Hair follicle dermal papilla cell (primary cell): ENCODE results near the gene TAL2. TPM values are rescaled to one million over a fixed set of nuclear protein-coding genes. Genes with fewer than 3 reads are reported as not detected.

ENCODE experiments used
- total RNA-seq: library from RNA; depleted of rRNA; stranded (reverse); fragments of >200 nt; gene quantifications from 2 replicates; pipeline ENCODE4 v1.2.3, GENCODE V29; 2012

TAL2 gene
- not detected in 2 replicates for total RNA-seq

DNA sequence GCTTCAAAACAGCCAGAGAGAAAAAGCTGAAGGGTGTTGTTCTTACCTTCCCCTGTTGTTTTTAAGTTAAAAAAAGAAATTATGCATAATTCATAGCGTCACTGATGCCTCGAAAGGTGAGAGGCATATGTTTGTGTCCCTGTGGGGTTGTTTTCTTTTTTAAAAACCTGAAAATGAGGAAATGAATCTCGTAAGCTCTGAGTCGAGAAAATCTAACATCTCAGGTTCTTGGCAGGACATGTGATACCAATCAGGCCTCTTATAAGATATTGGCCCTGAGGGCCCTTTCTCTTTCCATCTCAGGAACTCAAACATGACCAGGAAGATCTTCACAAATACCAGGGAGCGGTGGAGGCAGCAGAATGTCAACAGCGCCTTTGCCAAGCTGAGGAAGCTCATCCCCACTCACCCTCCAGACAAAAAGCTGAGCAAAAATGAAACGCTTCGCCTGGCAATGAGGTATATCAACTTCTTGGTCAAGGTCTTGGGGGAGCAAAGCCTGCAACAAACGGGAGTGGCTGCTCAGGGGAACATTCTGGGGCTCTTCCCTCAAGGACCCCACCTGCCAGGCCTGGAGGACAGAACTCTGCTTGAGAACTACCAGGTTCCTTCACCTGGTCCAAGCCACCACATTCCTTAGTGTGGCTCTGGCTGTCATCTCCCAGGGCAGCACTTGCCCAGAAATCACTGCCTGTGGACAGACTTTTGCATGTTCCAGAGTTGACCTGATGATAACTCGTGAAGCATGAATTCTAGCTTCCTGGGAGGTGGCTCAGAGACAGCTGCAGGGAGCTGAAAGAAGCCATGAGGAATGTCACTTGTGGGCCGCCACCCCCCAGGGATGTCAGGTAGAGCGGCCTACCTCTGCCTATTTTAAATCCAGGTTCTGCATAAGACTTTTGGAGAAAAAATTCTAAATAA, at the start of gene TAL2:
Gene TAL2, plus strand, starts transcription at position 274 of the 921 bp plus-strand sequence. Its CDS starts 40 bp downstream, at position 314.

DNA sequence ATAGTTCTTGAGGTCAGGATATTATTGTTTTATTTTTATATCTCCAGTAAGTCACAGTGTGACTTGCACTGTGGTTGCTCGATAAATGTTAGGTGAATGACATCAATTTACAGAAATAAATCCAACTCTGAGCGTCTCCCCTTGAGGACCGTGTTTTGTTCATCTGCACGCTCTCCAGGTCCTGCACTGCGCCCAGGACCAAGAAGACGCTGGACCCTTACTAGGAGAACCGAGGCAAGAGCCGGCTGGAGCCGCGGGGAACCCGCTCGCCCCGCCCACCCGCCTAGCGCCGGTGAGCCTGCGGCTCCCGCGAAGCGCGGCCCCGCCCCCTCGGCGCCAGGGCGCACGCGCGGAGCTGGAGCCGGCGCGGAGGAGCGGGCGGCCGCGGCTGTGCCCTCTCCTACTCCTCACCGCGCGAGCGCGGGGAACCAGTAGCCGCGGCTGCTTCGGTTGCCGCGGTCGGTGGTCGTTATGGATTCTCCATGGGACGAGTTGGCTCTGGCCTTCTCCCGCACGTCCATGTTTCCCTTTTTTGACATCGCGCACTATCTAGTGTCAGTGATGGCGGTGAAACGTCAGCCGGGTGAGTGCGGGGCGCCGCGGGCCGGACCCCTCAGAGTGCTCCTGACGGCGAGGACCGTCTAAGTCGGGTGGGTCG, 32.1 kb downstream of the TAL2 start, which contains the start of gene TMEM38B:
Gene TMEM38B, plus strand, starts transcription at position 352 of the 658 bp plus-strand sequence. Its CDS starts 120 bp downstream, at position 472.

Other genes starting within 250 kb of the TAL2 start
- 7.5 and 8.0 TPM in 2 replicates for gene FSD1L, start 214.4 kb upstream of the TAL2 start, total RNA-seq
- 18.7 and 37.6 TPM in 2 replicates for gene FKTN, start 104.3 kb upstream of the TAL2 start, total RNA-seq
- 11.5 and 13.5 TPM in 2 replicates for gene TMEM38B, start 32.1 kb downstream of the TAL2 start, total RNA-seq